ENCODE measurements around the gene IQCN.
A peak's percentile ranks its signal among the peaks of the same experiment; 100 is the strongest.

Gene IQCN

DNA sequence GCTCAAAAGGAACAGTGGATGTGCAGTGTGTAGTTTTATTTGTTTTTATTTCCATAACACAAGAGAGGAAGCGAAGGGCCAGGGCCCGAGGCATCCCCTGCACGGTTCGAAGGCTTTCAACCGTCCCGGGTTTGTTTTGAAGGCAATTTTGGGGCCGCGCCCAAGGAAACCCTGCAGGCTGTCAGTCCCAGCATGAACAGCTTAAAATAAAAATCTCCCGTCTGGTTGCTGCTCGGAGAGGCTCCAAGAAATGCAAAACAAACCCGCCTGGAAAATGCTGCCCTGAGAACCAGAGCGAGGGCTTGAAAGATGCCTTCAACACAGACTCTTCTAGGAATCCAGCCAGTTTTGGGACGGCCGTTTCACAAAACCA is 32.6 kb upstream of the IQCN start:
- peak; percentile 37 for DNase-seq (ENCODE audit: low spot score)

DNA sequence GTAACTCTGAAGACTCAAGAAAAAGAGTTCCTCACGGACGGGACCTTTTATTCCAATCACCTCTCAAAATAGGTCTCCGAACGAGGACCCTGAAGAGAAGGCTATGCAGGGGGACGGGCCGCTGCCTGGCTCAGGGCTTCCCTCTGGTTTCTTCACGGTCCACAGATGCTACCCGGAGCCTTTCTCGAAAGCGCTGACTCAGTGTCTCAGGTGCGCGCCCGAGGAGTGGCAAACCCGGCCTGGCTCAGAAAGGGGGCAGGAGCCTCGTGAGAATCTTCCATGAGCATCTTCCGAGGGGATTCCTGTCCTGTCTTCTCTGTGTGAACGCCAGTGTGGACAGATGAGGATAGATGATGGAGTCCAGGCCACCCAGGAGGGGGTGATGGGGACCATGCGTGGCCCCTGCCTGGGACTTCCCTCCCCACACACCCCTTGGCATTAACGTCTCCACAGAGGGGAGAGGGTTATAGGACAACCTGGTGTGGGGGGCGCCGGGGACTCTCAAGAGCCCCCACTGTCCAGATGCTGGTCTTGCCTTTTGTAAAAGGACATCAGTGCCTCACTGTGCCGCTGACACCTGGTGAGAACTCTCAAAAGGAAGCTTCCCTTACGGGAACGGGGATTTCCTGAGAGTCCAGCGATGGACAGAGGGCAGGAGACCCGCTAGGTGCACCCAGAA is 32.1 kb upstream of the IQCN start:
- peak; percentile 16 for DNase-seq (ENCODE audit: low spot score)

- peak; percentile 75 for DNase-seq (ENCODE audit: low spot score)
These were observed 30.4 kb upstream of the IQCN start for GRCh38 chr19:18304458-18305310.

DNA sequence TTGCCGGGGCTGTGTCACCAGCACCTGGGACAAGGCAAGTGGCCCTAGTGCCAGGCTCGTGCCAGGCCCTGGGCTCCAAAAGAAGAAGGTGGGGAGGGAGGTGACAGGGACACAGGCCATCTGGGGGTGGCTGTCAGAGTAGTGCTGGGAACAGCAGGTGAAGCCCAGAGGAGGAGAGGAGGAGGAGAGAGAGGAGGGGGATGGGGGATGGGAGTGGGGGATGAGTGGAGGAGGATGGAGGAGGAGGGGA is 29.9 kb upstream of the IQCN start:
- peak; percentile 30 for DNase-seq (ENCODE audit: low spot score)

GRCh38 chr19:18301718-18302111 is 27.5 kb upstream of the IQCN start:
- DNase-seq (ENCODE audit: low spot score), result no peak

DNA sequence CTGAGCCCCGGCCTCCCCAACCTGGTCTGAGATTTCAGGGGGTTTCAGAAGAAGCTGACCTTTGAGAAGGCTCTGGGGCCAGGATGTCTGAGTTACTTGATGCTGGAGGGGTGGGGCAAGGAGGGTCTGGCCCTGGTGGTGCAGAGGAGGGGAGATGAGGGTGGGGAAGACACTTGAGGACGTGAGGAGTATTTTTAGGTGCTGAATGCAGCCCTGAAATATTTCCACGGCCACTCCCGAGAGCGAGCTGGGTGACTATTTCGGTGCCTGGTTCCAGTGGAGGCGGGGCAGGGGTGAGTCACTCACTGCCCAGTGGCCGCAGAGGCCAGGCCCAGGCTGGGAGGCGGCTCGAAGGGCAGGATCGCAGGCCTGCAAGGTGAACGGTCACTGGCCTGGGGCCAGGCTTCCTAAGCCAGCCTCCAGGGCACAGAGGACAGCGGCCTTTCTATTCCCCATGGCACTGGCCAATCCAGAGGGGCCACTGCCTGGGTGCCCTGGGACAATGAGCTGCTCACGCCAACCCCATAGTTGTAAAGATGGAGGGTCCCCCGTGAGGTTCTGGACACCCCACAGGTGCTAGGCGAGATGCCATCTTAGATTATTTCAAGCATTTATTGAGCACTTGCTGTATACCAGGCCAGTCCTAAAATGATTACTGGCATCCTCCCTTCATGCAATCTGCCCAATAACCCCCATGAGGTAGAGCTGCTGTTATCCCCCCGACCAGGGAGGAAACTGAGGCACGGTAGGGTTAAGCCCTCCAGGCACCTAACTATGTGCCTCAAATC is 26.9 kb upstream of the IQCN start:
- no peak for DNase-seq (ENCODE audit: low spot score)

- DNase-seq (ENCODE audit: low spot score), result no peak
These were observed 25.4 kb upstream of the IQCN start for GRCh38 chr19:18299654-18300053.

GRCh38 chr19:18298601-18299000 is 24.3 kb upstream of the IQCN start:
- no peak for DNase-seq (ENCODE audit: low spot score)

- no peak for DNase-seq (ENCODE audit: low spot score)
These were observed 23.1 kb upstream of the IQCN start for GRCh38 chr19:18297308-18297707.

DNA sequence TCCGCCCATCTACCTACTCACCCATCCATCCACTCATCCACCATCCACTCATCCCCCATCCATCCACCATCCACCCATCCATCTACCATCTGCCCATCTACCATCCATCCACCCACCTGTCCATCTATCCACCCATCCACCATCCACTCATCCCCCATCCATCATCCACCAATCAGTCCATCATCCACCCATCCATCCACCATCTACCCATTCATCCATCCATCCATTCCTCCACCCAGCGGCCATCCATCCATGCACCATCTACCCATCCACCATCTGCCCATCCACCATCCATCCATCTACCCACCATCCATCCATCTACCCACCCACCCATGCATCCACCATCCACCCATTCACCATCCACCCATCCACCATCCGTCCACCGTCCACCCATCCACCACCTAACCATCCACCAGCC is 20.8 kb upstream of the IQCN start:
- DNase-seq (ENCODE audit: low spot score), result no peak

DNA sequence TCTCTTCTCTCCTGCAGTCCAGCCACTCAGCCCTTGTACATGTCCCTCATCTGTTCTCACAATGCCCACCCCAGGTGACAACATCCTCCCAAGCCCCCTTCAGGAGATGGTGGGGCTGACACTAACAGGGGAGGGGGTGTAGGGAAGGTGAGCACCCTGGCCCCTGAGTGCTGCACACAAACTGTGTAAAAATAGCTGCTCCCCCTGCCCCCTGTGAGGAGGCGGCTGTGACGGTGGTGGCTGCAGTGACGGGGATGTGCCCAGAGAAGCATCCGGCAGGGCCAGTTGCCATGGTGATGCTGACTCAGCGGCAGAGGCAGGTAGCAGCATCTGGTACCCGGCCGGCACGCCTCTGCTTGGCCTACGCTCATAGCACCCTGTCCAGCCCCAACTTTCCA is 20.2 kb upstream of the IQCN start:
- peak; percentile 79 for DNase-seq (ENCODE audit: low spot score)

GRCh38 chr19:18293642-18294466 is 19.6 kb upstream of the IQCN start:
- DNase-seq (ENCODE audit: low spot score), result no peak

DNA sequence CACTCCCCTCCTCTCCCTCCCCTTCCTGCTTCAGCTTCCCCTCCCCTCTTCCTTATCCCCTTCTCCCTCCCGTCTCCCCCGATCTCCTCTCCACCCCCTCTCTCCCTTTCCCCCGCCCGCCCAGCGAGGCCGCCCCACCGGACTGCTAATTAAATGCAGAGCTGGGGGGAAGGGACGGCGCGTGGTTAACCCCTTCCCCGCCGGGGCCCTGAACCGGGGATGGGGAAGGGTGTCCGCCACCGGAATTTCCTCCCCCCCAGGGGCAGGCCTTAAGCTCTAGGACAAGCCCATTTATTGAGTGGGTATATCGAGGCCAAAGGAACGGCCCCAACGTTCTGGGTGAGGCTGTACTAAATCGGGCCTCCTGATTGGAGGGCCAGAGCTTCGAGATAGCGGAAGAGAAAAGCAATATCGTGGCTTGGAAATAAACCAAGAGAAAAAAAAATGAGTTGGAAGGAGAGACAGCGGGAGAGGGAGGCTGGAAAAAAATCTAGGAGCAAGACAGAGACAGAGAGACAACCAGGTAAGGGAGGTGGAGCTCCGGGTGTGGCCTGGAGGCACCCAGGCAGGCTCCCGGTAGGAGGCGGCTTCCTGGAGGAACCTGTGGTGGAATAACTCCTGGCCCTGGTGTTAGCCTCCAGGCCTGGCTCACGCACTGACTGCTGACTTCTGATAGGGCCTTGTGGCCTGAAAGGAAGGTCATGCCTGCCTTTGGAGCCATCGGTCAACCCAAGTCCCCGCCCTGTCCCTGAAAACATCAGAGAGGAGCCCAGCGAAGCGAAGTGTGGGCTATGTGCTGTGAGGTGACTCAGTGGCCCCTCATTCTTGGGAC is 18.8 kb upstream of the IQCN start:
- DNase-seq (ENCODE audit: low spot score), result peak; percentile 31

DNA sequence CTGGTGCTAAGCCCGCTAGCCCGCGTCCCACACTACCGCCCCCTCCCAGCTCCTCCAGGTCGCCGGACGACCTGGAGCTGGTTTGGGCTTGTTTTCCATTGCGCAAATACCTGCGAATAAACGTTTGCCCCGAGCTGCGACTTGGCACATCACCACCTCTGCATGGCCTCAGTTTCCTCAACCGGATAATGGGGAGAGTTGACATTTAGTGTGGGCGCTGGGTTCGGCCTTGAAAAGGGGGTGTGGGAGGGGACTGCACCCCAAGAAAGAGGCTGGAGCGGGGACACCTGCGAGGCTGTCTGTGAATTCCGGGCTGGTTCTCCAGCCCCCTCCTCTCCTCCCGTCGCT is 18.2 kb upstream of the IQCN start:
- peak; percentile 39 for DNase-seq (ENCODE audit: low spot score)

GRCh38 chr19:18291590-18292461 is 17.6 kb upstream of the IQCN start:
- DNase-seq (ENCODE audit: low spot score), result peak; percentile 89

- peak; percentile 35 for DNase-seq (ENCODE audit: low spot score)
These were observed 16.8 kb upstream of the IQCN start for GRCh38 chr19:18291019-18291524.

DNA sequence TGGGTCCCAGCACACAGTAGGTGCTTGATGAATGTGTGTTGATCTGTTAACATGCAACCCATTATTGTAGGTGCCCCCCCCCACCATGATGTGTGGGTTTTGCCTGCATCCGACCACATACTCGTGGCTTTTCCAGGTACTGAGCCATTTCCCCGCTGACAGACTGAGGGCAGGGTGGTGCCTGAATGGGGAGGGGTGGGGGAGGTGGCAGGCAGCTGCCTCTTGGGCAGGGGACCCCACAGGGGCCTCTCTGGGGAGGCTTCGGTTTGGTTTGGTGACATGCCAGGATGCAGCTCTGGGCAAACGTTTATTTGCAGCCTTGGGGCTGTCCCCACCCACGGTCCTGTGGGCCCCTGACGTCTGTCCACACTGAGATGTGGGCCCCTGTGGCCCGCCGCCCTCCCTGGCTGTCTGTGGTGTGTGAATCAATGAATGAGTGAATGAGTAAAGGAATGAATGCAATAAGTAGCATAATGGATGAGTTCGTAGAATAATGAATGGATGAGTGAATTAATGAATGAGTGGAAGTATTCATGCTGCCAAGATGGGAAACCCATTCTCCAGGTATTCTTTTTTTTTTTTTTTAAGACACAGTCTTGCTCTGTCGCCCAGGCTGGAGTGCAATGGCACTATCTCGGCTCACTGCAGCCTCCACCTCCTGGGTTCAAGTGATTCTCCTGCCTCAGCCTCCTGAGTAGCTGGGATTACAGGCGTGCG is 16.2 kb upstream of the IQCN start:
- peak; percentile 58 for DNase-seq (ENCODE audit: low spot score)

DNA sequence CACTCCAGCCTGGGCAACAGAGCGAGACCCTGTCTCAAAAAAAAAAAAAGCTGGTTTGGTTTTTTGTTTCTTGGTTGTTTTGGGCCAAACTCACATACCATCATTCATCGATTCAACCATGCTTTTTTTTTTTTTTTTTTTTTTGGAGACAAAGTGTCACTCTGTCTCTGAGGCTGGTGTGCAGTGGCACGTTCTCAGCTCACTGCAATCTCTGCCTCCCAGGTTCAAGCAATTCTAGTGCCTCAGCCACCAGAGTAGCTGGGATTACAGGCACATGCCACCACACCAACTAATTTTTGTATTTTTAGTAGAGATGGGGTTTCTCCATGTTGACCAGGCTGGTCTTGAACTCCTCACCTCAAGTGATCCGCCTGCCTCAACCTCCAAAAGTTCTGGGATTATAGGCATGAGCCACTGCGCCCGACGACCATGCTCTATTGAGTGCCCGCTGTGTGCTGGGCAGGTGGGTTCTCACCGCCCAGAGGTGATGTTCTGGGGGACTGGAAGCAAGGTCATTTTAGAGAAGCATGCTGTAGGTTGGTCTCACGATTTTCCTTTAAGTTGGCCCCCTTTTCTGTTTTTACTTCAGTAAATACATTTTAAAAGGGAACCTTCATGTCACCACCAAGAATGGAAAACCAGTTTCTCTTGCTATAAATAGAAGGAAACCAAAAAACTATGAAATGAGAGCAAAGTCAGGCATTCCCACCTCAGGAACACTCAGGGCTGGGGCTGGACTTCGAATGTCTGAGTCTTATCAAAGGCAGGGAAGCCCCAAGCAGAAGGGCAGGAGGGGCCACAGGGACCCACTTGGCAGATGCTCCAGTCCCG is 15.4 kb upstream of the IQCN start:
- DNase-seq (ENCODE audit: low spot score), result no peak

Measured in germinal center (tissue), 1 donor.